ENCODE data around the gene ARMH1. TPM values are rescaled to one million over a fixed set of nuclear protein-coding genes. Genes with fewer than 3 reads are reported as not detected.

Gene ARMH1
- total and polyA plus RNA-seq, 11 donors, result 0.33 to 9.9 (median 0.70) TPM; not detected in 3

DNA sequence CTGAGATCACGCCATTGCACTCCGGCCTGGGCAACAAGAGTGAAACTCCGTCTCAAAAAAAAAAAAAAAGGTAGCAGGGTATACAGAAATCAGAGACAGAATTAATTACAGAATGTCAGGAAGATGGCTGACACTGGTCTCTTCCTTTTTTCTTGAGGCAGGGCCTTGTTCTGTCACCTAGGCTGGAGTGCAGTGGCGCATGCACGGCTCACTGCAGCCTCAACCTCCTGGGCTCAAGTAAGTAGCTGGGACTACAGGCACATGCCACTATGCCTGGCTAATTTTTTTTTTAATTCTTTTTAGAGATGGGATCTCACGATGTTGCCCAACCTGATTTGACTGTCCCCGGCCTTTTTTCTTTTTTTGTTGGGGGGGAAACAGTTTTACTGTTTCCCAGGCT is 40.0 kb downstream of the ARMH1 start:
- ATAC-seq (no peak), DNase-seq (no peak)
- H3K27me3 ChIP-seq, result peaks cover 0 to 3% (median 0%) of the 10 kb centered on the region in 9 donors
- no peaks in the 10 kb centered on the region for H3K36me3 ChIP-seq
- no peak overlapping the region for H3K27ac ChIP-seq
- H3K4me3 ChIP-seq, result no peak overlapping the region
- TF ChIP-seq, protein P1, sequence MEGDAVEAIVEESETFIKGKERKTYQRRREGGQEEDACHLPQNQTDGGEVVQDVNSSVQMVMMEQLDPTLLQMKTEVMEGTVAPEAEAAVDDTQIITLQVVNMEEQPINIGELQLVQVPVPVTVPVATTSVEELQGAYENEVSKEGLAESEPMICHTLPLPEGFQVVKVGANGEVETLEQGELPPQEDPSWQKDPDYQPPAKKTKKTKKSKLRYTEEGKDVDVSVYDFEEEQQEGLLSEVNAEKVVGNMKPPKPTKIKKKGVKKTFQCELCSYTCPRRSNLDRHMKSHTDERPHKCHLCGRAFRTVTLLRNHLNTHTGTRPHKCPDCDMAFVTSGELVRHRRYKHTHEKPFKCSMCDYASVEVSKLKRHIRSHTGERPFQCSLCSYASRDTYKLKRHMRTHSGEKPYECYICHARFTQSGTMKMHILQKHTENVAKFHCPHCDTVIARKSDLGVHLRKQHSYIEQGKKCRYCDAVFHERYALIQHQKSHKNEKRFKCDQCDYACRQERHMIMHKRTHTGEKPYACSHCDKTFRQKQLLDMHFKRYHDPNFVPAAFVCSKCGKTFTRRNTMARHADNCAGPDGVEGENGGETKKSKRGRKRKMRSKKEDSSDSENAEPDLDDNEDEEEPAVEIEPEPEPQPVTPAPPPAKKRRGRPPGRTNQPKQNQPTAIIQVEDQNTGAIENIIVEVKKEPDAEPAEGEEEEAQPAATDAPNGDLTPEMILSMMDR (IDR thresholded peaks at IDR 0.05), result no peak
- TF ChIP-seq POLR2A (IDR thresholded peaks at IDR 0.05), result no peak
- peaks cover 0 to 21% (median 0%) of the 10 kb centered on the region in 12 donors for H3K4me1 ChIP-seq
- intact Hi-C loops (cut with DNase I), result no loop called here
- H3K9me3 ChIP-seq, result no peaks in the 10 kb centered on the region
- 90 to 95% (median 92%) methylated on average over 7 of the region's 7 CpGs for WGBS, 4 donors

DNA sequence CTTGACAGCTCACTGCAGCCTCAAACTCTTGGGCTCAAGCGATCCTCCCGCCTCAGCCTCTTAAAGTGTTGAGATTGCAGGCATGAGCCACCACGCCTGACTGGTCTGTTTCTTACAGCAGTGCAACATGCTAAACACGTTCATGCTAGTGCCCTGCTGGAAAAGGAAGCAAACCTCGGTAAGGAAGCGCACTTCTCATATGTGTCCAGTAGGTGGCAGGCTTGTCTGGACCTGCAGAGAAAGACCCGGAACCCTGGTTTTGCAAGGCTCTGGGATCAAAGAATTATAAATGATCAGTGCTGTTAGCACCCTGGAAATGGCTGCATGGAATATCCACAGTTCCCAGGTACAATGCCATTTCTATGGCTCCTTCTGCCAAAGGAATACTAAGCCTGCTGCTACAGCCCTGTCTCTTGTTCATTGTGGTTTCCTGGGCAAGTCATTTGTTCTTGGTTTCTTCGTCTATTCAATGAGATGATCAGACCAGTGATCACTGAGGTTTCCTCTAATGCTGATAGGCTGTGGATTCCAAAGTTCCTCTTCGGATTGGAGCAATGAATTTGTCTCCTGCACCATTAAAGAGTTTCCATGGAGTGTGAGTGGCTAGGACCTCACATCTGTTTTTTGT is 40.5 kb downstream of the ARMH1 start:
- no peak overlapping the region for H3K4me3 ChIP-seq
- TF ChIP-seq, protein P1 (IDR thresholded peaks at IDR 0.05), result peak; percentile 84 to 95 (median 90)
- TF ChIP-seq POLR2A (IDR thresholded peaks at IDR 0.05), result no peak
- H3K27me3 ChIP-seq, result peaks cover 0 to 3% (median 0%) of the 10 kb centered on the region in 9 donors
- ATAC-seq (peak in 3 of 4 donors; percentile 74 to 81 (median 75)), DNase-seq (peak in 3 of 5 donors; percentile 43 to 59 (median 54))
- intact Hi-C loops (cut with DNase I), result no loop called here
- H3K9me3 ChIP-seq, result no peaks in the 10 kb centered on the region
- no peaks in the 10 kb centered on the region for H3K36me3 ChIP-seq
- WGBS, 4 donors, result 6 to 11% (median 8%) methylated on average over 9 of the region's 9 CpGs
- no peak overlapping the region for H3K27ac ChIP-seq
- H3K4me1 ChIP-seq, result peaks cover 0 to 21% (median 0%) of the 10 kb centered on the region in 12 donors

DNA sequence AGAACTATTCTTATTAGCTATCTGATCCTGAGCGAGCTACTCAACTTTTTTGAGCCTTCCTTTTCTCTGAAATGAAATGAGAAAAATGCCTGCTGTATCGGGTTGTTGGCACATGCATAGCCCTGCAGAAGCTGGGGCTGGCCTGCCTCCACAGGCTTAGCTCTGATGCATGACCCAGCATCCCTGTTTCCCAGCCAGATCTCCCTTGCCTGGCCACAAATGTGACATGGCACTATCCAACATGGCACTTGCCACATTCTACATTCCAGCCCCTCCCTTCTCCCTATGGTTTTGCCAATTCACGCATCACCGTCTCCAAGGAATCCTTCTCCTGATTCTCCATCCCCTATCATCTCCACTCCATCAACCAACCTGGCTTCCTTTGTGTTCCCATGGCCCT is 42.6 kb downstream of the ARMH1 start:
- 88 to 92% (median 89%) methylated on average over 4 of the region's 4 CpGs for WGBS, 4 donors
- no peak for ATAC-seq
- no peak overlapping the region for H3K4me3 ChIP-seq
- peaks cover 0 to 33% (median 0%) of the 10 kb centered on the region in 12 donors for H3K4me1 ChIP-seq
- no peak overlapping the region for H3K27ac ChIP-seq
- intact Hi-C loops (cut with DNase I), result no loop called here
- H3K9me3 ChIP-seq, result no peaks in the 10 kb centered on the region
- TF ChIP-seq POLR2A (IDR thresholded peaks at IDR 0.05), result no peak
- TF ChIP-seq, protein P1 (IDR thresholded peaks at IDR 0.05), result no peak
- no peak for DNase-seq
- no peaks in the 10 kb centered on the region for H3K27me3 ChIP-seq
- H3K36me3 ChIP-seq, result no peaks in the 10 kb centered on the region

DNA sequence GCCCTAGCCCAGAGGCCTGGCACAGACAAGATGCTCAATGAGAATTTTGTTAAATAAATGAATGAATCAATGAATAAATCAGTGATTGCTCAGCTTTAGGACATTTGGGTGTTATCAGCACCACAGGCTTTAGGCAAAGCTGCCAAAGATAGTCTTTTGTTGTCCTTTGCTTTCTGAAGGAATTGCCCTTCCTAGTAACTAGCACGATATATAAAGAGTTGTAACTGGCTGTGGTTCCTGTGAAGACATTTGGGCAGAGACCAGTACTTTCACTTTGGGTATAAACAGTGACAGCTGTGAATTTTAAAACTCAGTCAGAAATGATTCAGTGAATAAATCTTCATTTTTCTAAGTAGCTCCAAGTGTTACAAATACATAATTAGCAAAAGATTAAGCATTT is 43.1 kb downstream of the ARMH1 start:
- Histone ChIP-seq H3K4me1 (peaks cover 0 to 38% (median 0%) of the 10 kb centered on the region in 12 donors), H3K9me3 (no peaks in the 10 kb centered on the region), H3K27ac (no peak overlapping the region), H3K4me3 (no peak overlapping the region), H3K36me3 (no peaks in the 10 kb centered on the region), H3K27me3 (no peaks in the 10 kb centered on the region)
- DNase-seq (no peak), ATAC-seq (no peak)
- TF ChIP-seq, protein P1 (IDR thresholded peaks at IDR 0.05), result no peak
- no peak for TF ChIP-seq POLR2A (IDR thresholded peaks at IDR 0.05)
- 53 to 62% (median 59%) methylated on average over 1 of the region's 1 CpG for WGBS, 4 donors
- intact Hi-C loops (cut with DNase I), result no loop called here

Measured in heart left ventricle (tissue), 16 donors.